Keratinocyte (primary cell): ENCODE data around the gene TLCD3B. TPM values are rescaled to one million over a fixed set of nuclear protein-coding genes. Genes with fewer than 3 reads are reported as not detected.

Experiments used
- DNase-seq: peaks from one replicate; pipeline ENCODE4 v3.0.0-alpha.2; 2011; ENCODE audit warnings: low read depth, missing footprints, low spot score
- FAIRE-seq: peaks from 2 replicates; lab custom pipeline; 2011; peaks lifted over from hg19 to GRCh38; lab: Jason Lieb, UNC
- H2AFZ ChIP-seq: 2 replicates; pipeline ENCODE4 v1.6.0; 2012; ENCODE audit warnings: low read length, control low read depth, inconsistent platforms; ENCODE audit not compliant: control insufficient read depth
- H3K27ac ChIP-seq: 2 replicates; pipeline ENCODE4 v1.5.1; 2011; ENCODE audit warnings: low read length; ENCODE audit not compliant: control insufficient read depth, insufficient read depth
- H3K27me3 ChIP-seq: 3 replicates; pipeline ENCODE4 v1.6.0; 2011; ENCODE audit warnings: low read length; ENCODE audit not compliant: control insufficient read depth, insufficient read depth; ENCODE audit errors: extremely low read depth
- H3K36me3 ChIP-seq, 2 experiments: 2 replicates in 1 of 2; 3 replicates in 1 of 2; pipeline ENCODE4 v1.5.1; 2011; ENCODE audit warnings: low read length in 2 of 2, mild to moderate bottlenecking in 1 of 2; ENCODE audit not compliant: control insufficient read depth in 2 of 2, insufficient read depth in 2 of 2; ENCODE audit errors: extremely low read depth in 1 of 2
- H3K4me1 ChIP-seq: 3 replicates; pipeline ENCODE4 v1.5.1; 2011; ENCODE audit warnings: low read length; ENCODE audit not compliant: control insufficient read depth, insufficient read depth; ENCODE audit errors: extremely low read depth
- H3K4me2 ChIP-seq: 3 replicates; pipeline ENCODE4 v1.6.0; 2011; ENCODE audit warnings: low read depth, low read length; ENCODE audit not compliant: control insufficient read depth, insufficient read depth; ENCODE audit errors: extremely low read depth
- H3K4me3 ChIP-seq, 3 experiments: fragments of 200-600 bp in 1 of 3; sonication (generic) in 1 of 3; 2 replicates in 2 of 3; 3 replicates in 1 of 3; pipeline ENCODE4 v1.5.1; 2011 to 2016; ENCODE audit warnings: low read length in 3 of 3, mild to moderate bottlenecking in 3 of 3, control low read depth in 2 of 3, inconsistent platforms in 1 of 3, low read depth in 1 of 3, mixed read lengths in 1 of 3, mixed run types in 1 of 3, moderate library complexity in 1 of 3; ENCODE audit not compliant: control insufficient read depth in 2 of 3, insufficient read depth in 2 of 3; ENCODE audit errors: extremely low read depth in 1 of 3
- H3K79me2 ChIP-seq: 2 replicates; pipeline ENCODE4 v1.6.0; 2012; ENCODE audit warnings: low read length; ENCODE audit not compliant: control insufficient read depth, insufficient read depth
- H3K9ac ChIP-seq: 3 replicates; pipeline ENCODE4 v1.6.0; 2011; ENCODE audit warnings: low read length; ENCODE audit not compliant: control insufficient read depth, insufficient read depth; ENCODE audit errors: extremely low read depth
- H3K9me1 ChIP-seq: 3 replicates; pipeline ENCODE4 v1.6.0; 2011; ENCODE audit warnings: low read length; ENCODE audit not compliant: control insufficient read depth, insufficient read depth; ENCODE audit errors: extremely low read depth
- H3K9me3 ChIP-seq: 2 replicates; pipeline ENCODE4 v1.5.1; 2012; ENCODE audit warnings: low read depth, low read length; ENCODE audit not compliant: control insufficient read depth
- H4K20me1 ChIP-seq: 3 replicates; pipeline ENCODE4 v1.6.0; 2011; ENCODE audit warnings: low read length; ENCODE audit not compliant: control insufficient read depth, insufficient read depth; ENCODE audit errors: extremely low read depth
- CTCF ChIP-seq, 3 experiments: IDR thresholded peaks in 1 of 3; conservative IDR thresholded peaks in 1 of 3; optimal IDR thresholded peaks in 1 of 3; 2 replicates in 2 of 3; 3 replicates in 1 of 3; pipeline versions ENCODE3 to v1.5.1; 2011; ENCODE audit warnings: low read length in 3 of 3, mild to moderate bottlenecking in 3 of 3, moderate library complexity in 2 of 3, control low read depth in 1 of 3, inconsistent platforms in 1 of 3; ENCODE audit not compliant: insufficient read depth in 2 of 3; ENCODE audit errors: extremely low read depth in 1 of 3
- EZH2 ChIP-seq: IDR thresholded peaks from one replicate; pipeline ENCODE4 v1.6.1; 2012; ENCODE audit warnings: inconsistent platforms, mild to moderate bottlenecking, low read length, moderate library complexity
- dilution Hi-C: fragments of 300-500 bp; cut with MboI; formaldehyde crosslinking; loops from one replicate; pipeline ENCODE4 v1.7.0; 2020; ENCODE audit warnings: low sequenced_read_pairs; ENCODE audit not compliant: extremely low pct_ligation_motif_present
- polyA plus RNA-seq, 5 experiments: library from polyadenylated mRNA; depleted of rRNA in 3 of 5; stranded (reverse) in 3 of 5; stranded (forward) in 1 of 5; unstranded in 1 of 5; fragments of >200 nt; gene quantifications; 1 replicate in 1 of 5; 2 replicates in 3 of 5; 3 replicates in 1 of 5; pipeline versions ENCODE4 v1.2.1 to v1.2.3, GENCODE V29; 2011 to 2012; ENCODE audit warnings: missing spikeins in 2 of 5, low read depth in 1 of 5, low replicate concordance in 1 of 5

The TLCD3B gene
- polyA plus RNA-seq, 1 donor (not counting 4 experiments of a cell fraction or from before 2014, with no cell fraction given): not detected

GRCh38 chr16:30063278-30063892, 32.3 kb upstream of the TLCD3B start:
- Histone ChIP-seq H3K27ac (peak overlapping the region; percentile 92), H3K79me2 (peaks cover 32% of the 10 kb centered on the region), H3K9me3 (no peaks in the 10 kb centered on the region), H3K36me3 (peaks cover 14 to 18% of the 10 kb centered on the region in 2 experiments), H3K9me1 (no peaks in the 10 kb centered on the region), H3K4me1 (peaks cover 28% of the 10 kb centered on the region), H3K4me3 (peak overlapping the region; percentile 81 to 87 (median 83)), H3K4me2 (peak overlapping the region; percentile 96), H2AFZ (no peak overlapping the region), H3K9ac (peak overlapping the region; percentile 95), H3K27me3 (no peaks in the 10 kb centered on the region), H4K20me1 (peaks cover 21% of the 10 kb centered on the region)
- DNase-seq: no peak
- dilution Hi-C loops: no loop called here
- FAIRE-seq: no peak
- TF ChIP-seq EZH2: no peak

DNA sequence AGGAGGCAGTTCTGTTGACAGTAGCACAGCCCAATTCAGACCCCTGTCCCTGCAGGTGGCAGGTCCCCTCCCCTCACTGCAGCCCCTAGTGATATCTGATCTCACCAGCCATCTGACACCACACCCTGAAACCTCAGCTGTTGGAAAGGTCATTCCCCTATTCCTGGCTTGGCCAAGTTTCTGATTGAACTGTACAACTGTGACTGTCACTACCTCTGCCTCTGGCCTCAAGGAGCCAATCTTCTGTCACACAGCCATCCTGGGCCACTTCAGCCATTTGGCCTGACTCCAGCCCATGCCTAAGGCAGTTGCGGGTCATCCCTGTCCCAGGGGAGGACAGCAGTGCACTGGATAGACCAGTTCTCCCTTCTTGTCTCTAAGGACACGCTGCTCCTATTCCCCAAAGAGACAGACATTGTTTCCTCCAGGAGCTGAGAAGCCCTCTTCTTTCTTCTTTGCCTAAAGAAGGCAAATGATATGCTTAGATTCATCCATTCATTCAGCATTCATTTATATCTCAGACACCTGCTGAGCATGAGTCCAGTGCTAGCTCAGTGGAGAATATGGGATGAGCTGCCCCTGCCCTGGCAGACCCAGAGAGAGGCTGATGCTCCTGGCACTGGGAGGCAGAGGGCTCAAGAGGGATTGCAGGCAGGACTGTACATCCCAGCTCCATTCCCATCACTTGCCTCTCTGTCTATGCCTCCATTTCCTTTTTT, 29.9 kb upstream of the TLCD3B start:
- peaks cover under 1% of the 10 kb centered on the region for H4K20me1 ChIP-seq
- no peak overlapping the region for H3K27ac ChIP-seq
- H3K4me2 ChIP-seq: no peak overlapping the region
- peaks cover 0 to 4% of the 10 kb centered on the region in 2 experiments for H3K36me3 ChIP-seq
- no peaks in the 10 kb centered on the region for H3K9me3 ChIP-seq
- no peak for FAIRE-seq
- H3K79me2 ChIP-seq: peaks cover 10% of the 10 kb centered on the region
- no peak for DNase-seq
- no peaks in the 10 kb centered on the region for H3K9me1 ChIP-seq
- peaks cover 13% of the 10 kb centered on the region for H3K4me1 ChIP-seq
- H2AFZ ChIP-seq: no peak overlapping the region
- no peak overlapping the region for H3K9ac ChIP-seq
- dilution Hi-C loops: no loop called here
- H3K27me3 ChIP-seq: no peaks in the 10 kb centered on the region
- TF ChIP-seq EZH2: no peak
- no peak for TF ChIP-seq CTCF (optimal IDR thresholded peaks at IDR 0.05 in 1 of 3, IDR thresholded peaks at IDR 0.05 in 1 of 3, conservative IDR thresholded peaks at IDR 0.05 in 1 of 3; ENCODE audit: extremely low read depth in 1 of 3, insufficient read depth in 2 of 3, low read length in 3 of 3)
- H3K4me3 ChIP-seq: no peak overlapping the region
